ENCODE measurements around the gene SNAPC4.

DNA sequence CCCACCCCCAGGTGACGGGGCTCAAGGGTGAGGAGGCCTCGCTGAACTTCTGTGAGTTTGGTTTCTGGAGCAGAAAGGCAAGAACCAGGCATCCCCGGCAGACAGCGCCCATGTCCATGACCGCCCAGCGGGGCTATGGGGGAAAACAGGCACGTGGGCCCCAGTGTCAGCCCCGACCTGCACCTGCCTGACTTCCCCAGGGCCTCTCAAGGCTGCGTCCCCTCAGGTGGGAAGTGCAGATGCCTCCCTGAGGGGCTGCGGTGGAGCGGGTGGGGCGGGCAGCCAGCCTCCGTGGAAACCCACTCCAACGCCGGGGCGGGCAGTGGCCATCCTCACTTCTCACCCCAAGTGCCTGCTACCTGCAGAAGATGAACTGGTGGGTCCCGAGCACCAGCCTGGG lies 19.6 kb downstream of the SNAPC4 start:
- no peak for TF ChIP-seq RAD21 (IDR thresholded peaks at IDR 0.05; ENCODE audit: low read depth)
- TF ChIP-seq CEBPB (IDR thresholded peaks at IDR 0.05): no peak
- TF ChIP-seq YY1 (IDR thresholded peaks at IDR 0.05; ENCODE audit: low read depth): no peak
- no peak for TF ChIP-seq EGR1 (IDR thresholded peaks at IDR 0.05)
- TF ChIP-seq EP300 (IDR thresholded peaks at IDR 0.05; ENCODE audit: borderline replicate concordance): no peak
- TF ChIP-seq, protein P1, sequence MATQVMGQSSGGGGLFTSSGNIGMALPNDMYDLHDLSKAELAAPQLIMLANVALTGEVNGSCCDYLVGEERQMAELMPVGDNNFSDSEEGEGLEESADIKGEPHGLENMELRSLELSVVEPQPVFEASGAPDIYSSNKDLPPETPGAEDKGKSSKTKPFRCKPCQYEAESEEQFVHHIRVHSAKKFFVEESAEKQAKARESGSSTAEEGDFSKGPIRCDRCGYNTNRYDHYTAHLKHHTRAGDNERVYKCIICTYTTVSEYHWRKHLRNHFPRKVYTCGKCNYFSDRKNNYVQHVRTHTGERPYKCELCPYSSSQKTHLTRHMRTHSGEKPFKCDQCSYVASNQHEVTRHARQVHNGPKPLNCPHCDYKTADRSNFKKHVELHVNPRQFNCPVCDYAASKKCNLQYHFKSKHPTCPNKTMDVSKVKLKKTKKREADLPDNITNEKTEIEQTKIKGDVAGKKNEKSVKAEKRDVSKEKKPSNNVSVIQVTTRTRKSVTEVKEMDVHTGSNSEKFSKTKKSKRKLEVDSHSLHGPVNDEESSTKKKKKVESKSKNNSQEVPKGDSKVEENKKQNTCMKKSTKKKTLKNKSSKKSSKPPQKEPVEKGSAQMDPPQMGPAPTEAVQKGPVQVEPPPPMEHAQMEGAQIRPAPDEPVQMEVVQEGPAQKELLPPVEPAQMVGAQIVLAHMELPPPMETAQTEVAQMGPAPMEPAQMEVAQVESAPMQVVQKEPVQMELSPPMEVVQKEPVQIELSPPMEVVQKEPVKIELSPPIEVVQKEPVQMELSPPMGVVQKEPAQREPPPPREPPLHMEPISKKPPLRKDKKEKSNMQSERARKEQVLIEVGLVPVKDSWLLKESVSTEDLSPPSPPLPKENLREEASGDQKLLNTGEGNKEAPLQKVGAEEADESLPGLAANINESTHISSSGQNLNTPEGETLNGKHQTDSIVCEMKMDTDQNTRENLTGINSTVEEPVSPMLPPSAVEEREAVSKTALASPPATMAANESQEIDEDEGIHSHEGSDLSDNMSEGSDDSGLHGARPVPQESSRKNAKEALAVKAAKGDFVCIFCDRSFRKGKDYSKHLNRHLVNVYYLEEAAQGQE (IDR thresholded peaks at IDR 0.05; ENCODE audit: low read depth): no peak
- no peak for TF ChIP-seq FOXM1 (IDR thresholded peaks at IDR 0.05; ENCODE audit: borderline replicate concordance, low read depth)
- TF ChIP-seq, protein P2, sequence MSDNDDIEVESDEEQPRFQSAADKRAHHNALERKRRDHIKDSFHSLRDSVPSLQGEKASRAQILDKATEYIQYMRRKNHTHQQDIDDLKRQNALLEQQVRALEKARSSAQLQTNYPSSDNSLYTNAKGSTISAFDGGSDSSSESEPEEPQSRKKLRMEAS (IDR thresholded peaks at IDR 0.05): no peak
- TF ChIP-seq TAF1 (IDR thresholded peaks at IDR 0.05; ENCODE audit: low read depth): no peak
- no peak for TF ChIP-seq CREB1 (IDR thresholded peaks at IDR 0.05; ENCODE audit: low read depth)
- TF ChIP-seq, protein P3, sequence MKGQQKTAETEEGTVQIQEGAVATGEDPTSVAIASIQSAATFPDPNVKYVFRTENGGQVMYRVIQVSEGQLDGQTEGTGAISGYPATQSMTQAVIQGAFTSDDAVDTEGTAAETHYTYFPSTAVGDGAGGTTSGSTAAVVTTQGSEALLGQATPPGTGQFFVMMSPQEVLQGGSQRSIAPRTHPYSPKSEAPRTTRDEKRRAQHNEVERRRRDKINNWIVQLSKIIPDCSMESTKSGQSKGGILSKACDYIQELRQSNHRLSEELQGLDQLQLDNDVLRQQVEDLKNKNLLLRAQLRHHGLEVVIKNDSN (IDR thresholded peaks at IDR 0.05): no peak
- TF ChIP-seq ZBTB7A (IDR thresholded peaks at IDR 0.05; ENCODE audit: low read depth): no peak
- TF ChIP-seq TCF12 (IDR thresholded peaks at IDR 0.05; ENCODE audit: low read depth): no peak
